GM18499 (cell line): ENCODE results near the gene CENPS.
"Not testable (repeated sequence)": the region's sequence is repeated elsewhere in the genome, so short reads cannot be mapped to it uniquely, and the experiment has no call there.

Experiments used
- ATAC-seq: cut with Tn5 transposase; IDR thresholded peaks from one replicate; pipeline ENCODE4 v1.9.1; 2021; ENCODE audit warnings: moderate number of reproducible peaks; ENCODE audit not compliant: insufficient read depth, unreplicated experiment

Gene CENPS

DNA sequence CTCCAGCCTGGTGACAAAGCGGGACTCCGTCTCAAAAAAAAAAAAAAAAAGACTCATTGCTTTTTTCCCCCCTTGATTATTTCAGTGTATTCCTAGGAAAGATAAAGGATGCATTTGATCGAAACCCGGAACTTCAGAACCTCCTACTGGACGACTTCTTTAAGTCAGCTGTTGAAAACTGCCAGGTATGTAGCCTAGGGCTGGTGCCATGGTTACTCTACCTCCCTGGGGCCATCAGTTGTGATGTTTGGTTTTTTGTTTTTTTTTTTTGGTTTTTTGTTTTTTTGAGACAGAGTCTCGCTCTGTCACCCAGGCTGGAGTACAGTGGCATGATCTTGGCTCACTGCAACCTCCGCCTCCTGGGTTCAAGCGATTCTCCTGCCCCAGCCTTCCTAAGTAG is 11.5 kb upstream of the CENPS start:
- not testable (repeated sequence) for ATAC-seq

DNA sequence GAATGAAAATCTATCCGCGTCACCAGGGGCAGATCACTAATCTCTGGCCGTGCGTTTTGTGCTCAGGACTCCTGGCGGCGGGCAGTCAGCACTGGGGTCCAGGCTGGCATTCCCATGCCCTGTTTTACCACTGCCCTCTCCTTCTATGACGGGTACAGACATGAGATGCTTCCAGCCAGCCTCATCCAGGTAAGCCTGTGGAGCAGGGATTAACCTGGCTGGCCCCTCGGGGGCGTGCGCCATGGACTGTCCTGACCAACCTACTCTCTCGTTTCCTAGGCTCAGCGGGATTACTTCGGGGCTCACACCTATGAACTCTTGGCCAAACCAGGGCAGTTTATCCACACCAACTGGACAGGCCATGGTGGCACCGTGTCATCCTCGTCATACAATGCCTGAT is 10.9 kb upstream of the CENPS start:
- ATAC-seq: no peak

DNA sequence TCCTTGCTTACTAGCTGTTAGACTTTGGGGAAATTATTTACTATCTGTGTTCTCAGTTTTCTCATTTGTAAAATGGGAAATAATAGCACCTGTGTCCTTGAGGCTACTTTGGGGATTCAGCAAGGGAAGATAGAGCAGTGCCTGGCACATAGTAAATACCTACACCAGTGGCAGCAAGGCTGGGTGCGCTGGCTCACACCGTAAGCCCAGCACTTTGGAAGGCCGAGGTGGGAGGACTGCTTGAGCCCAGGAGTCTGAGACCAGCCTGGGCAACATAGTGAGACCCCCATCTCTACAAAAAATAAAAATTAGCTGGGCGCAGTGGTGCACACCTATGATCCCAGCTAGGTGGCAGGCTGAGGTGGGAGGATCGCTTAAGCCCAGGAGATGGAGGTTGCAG is 8.6 kb upstream of the CENPS start:
- no peak for ATAC-seq

DNA sequence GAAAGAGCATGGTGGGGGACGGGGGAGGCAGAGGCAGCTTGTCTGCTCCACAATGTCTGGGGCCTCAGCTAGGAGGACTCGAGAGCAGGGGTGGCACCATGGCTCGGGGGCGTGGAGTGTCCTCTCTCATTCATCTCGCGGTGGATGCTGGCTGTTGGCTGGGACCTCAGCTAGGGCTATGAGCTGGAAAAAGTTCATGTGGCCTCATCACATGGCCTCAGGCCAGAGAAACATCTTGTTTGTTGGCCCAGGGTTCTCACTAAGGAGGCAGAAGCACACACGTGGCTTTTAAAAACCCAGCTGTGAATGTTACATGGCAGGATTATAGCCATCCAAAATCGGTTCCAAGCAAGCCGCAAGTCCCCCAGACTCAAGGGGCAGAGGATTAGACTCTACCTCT is 6.2 kb upstream of the CENPS start:
- ATAC-seq: no peak

- ATAC-seq: no peak
Measured at GRCh38 chr1:10424651-10425050, 5.6 kb upstream of the CENPS start.

DNA sequence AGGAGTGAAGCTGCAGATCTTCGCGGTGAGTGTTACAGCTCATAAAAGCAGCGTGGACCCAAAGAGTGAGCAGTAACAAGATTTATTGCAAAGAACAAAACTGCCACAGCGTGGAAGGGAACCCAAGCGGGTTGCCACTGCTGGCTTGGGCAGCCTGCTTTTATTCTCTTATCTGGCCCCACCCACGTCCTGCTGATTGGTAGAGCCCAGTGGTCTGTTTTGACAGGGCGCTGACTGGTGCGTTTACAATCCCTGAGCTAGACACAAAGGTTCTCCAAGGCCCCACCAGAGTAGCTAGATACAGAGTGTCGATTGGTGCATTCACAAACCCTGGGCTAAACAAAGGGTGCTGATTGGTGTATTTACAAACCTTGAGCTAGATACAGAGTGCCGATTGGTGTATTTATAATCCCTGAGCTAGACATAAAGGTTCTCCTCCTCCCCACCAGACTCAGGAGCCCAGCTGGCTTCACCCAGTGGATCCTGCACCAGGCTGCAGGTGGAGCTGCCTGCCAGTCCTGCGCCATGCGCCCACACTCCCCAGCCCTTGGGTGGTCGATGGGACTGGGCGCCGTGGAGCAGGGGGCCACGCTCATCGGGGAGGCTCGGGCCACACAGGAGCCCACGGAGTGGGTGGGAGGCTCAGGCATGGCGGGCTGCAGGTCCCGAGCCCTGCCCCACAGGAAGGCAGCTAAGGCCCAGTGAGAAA is 4.3 kb upstream of the CENPS start:
- ATAC-seq: not testable (repeated sequence)

GRCh38 chr1:10426535-10426848 is 3.7 kb upstream of the CENPS start:
- not testable (repeated sequence) for ATAC-seq

- no peak for ATAC-seq
Measured at GRCh38 chr1:10428984-10429383, 1.2 kb upstream of the CENPS start.

- ATAC-seq: no peak
Measured at GRCh38 chr1:10429868-10430215, 391 bp upstream of the CENPS start.

- no peak for ATAC-seq
Measured at GRCh38 chr1:10431070-10431730, 967 bp downstream of the CENPS start.

- ATAC-seq: no peak
Measured at GRCh38 chr1:10432910-10433700, 2.9 kb downstream of the CENPS start.

- ATAC-seq: no peak
Measured at GRCh38 chr1:10433790-10434189, 3.6 kb downstream of the CENPS start.

DNA sequence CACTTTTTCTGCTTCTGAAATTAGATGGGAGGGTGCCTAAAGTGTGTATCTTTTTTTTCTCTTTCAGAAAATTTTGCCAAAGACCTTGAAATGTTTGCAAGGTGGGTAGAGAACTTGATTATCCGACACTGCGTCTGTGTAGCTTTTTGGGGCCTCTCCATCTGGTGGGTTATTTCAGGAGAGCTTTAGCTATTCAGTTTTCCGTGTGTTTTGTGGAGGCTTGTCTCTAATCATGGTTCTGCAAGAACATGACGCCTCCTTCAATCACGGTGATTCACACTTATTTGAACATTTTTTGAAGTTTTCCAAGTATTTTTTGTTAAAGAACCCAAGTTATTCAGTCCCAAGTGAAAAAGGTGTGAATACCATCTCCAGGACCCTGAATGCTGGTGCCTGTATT is 4.4 kb downstream of the CENPS start:
- ATAC-seq: no peak

DNA sequence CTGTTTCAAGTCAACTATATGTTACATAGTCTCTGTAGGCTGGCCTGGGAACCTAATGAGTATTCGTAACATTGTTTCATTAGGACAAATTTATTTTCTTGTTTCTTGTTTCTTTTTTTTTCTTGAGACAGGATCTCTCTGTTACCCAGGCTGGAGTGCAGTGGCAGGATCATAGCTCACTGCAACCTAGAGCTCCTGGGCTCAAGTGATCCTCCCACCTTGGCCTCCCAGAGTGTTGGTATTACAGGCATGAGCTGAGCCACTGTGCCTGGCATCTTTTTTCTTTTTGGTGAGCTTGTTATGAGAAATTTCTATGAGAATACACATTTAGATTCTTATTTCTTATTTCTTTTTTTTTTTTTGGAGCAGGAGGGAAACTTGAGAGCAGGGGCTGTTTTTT is 6.8 kb downstream of the CENPS start:
- ATAC-seq: no peak

GRCh38 chr1:10438677-10439163 is 8.5 kb downstream of the CENPS start:
- ATAC-seq: no peak

- ATAC-seq: no peak
Measured at GRCh38 chr1:10440305-10440704, 10.1 kb downstream of the CENPS start.

- no peak for ATAC-seq
Measured at GRCh38 chr1:10440794-10441193, 10.6 kb downstream of the CENPS start.

- no peak for ATAC-seq
Measured at GRCh38 chr1:10444248-10444647, 14.0 kb downstream of the CENPS start.

- ATAC-seq: no peak
Measured at GRCh38 chr1:10444795-10445397, 14.7 kb downstream of the CENPS start.

DNA sequence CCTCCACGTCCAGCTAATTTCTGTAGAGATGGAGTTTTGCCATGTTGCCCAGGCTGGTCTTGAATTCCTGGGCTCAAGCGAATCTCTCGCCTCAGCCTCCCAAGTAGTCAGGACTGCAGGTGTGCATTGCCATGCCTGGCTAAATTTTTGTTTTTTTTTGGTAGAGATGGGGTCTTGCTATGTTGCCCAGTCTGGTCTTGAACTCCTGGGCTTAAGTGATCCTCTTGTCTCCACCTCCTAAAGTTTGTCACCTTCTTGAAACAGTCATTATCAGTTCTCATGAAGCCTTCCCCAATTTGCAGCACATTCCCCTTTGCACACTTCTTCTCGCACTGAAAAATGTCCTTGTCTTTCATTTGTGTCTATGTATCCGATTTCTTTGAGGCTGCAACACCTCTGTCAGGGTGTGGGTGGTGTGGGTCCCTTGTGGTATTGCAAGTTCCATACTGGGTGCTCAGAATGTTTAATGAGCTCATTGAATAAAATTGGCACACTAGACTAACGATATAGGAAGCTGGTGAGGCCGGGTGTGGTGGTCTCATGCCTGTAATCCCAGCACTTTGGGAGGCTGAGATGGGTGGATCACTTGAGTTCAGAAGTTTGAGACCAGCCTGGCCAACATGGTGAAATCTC is 16.7 kb downstream of the CENPS start:
- ATAC-seq: no peak

GRCh38 chr1:10449751-10450150 is 19.5 kb downstream of the CENPS start, which contains the start of gene CORT:
Gene CORT (plus strand): TSS chr1:10450031. CDS start chr1:10450224, 193 bp downstream.
- no peak for ATAC-seq
